K562 (cell line): ENCODE data around the gene RUVBL2. TPM values are rescaled to one million over a fixed set of nuclear protein-coding genes. Genes with fewer than 3 reads are reported as not detected.

ENCODE experiments used
- ARID2 ChIP-seq: fragments of 450-650 bp; IDR thresholded peaks from 2 replicates; pipeline ENCODE4 v1.6.1; 2017; ENCODE audit warnings: antibody characterized with exemption, mild to moderate bottlenecking
- CBX3 ChIP-seq, 2 experiments: IDR thresholded peaks; 1 replicate in 1 of 2; 2 replicates in 1 of 2; pipeline ENCODE4 v1.6.1; 2012; ENCODE audit warnings: inconsistent platforms in 2 of 2, low read length in 2 of 2, borderline replicate concordance in 1 of 2, control low read depth in 1 of 2
- CEBPG ChIP-seq, 3 experiments: fragments of 200-800 bp in 1 of 3; sonication (Bioruptor generic) in 1 of 3; sonication (generic) in 1 of 3; formaldehyde crosslinking in 1 of 3; IDR thresholded peaks in 2 of 3; conservative IDR thresholded peaks in 1 of 3; 2 replicates each; pipeline versions ENCODE4 v1.6.1 to v1.8.0; 2016 to 2022; ENCODE audit warnings: missing compliant biosample characterization in 2 of 3, missing genetic modification characterization in 2 of 3, mild to moderate bottlenecking in 1 of 3, missing genetic modification reagents in 1 of 3
- CREB1 ChIP-seq, 2 experiments: sonication (generic) in 1 of 2; formaldehyde crosslinking in 1 of 2; IDR thresholded peaks; 2 replicates each; pipeline versions ENCODE4 v1.6.1 to v1.8.0; 2012 to 2022; ENCODE audit warnings: inconsistent platforms in 1 of 2, mild to moderate bottlenecking in 1 of 2, missing genetic modification reagents in 1 of 2, moderate library complexity in 1 of 2
- DACH1 ChIP-seq: fragments of 450-650 bp; IDR thresholded peaks from 2 replicates; pipeline ENCODE4 v1.6.1; 2018; ENCODE audit not compliant: partially characterized antibody
- DNMT1 ChIP-seq: fragments of 450-650 bp; IDR thresholded peaks from 2 replicates; pipeline ENCODE4 v1.6.1; 2016; ENCODE audit warnings: antibody characterized with exemption, mild to moderate bottlenecking
- ESRRA ChIP-seq: fragments of 450-650 bp; IDR thresholded peaks from 2 replicates; pipeline ENCODE4 v1.6.1; 2014; ENCODE audit warnings: low read depth, mild to moderate bottlenecking, moderate library complexity, borderline replicate concordance
- HNRNPLL ChIP-seq: fragments of 200-400 bp; formaldehyde crosslinking; IDR thresholded peaks from 2 replicates; pipeline ENCODE4 v1.6.1; 2017; ENCODE audit warnings: low read length, low read depth, mild to moderate bottlenecking; ENCODE audit not compliant: poor library complexity, severe bottlenecking
- MTA1 ChIP-seq: fragments of 450-650 bp; IDR thresholded peaks from 2 replicates; pipeline ENCODE4 v1.6.1; 2017; ENCODE audit warnings: borderline replicate concordance
- MYBL2 ChIP-seq, 2 experiments: fragments of 450-650 bp in 1 of 2; sonication (generic) in 1 of 2; formaldehyde crosslinking in 1 of 2; IDR thresholded peaks; 2 replicates each; pipeline versions ENCODE4 v1.6.1 to v1.8.1; 2017 to 2022; ENCODE audit warnings: borderline replicate concordance in 1 of 2, inconsistent platforms in 1 of 2, low read depth in 1 of 2, mild to moderate bottlenecking in 1 of 2, missing genetic modification reagents in 1 of 2, moderate library complexity in 1 of 2
- NR4A1 ChIP-seq, 2 experiments: fragments of 250-450 bp in 1 of 2; fragments of 450-650 bp in 1 of 2; sonication (Bioruptor Pico) in 1 of 2; IDR thresholded peaks; 2 replicates each; pipeline versions ENCODE4 v1.4.0 to v1.6.1; 2016 to 2020; ENCODE audit warnings: mild to moderate bottlenecking in 2 of 2, missing compliant biosample characterization in 1 of 2, missing genetic modification characterization in 1 of 2, moderate library complexity in 1 of 2
- PHF20 ChIP-seq: fragments of 450-650 bp; IDR thresholded peaks from 2 replicates; pipeline ENCODE4 v1.6.1; 2018; ENCODE audit not compliant: partially characterized antibody
- RBFOX2 ChIP-seq: fragments of 200-400 bp; formaldehyde crosslinking; IDR thresholded peaks from 2 replicates; pipeline ENCODE4 v1.6.1; 2017; ENCODE audit warnings: low read depth, mild to moderate bottlenecking, low read length, moderate library complexity
- RBM34 ChIP-seq: fragments of 200-400 bp; formaldehyde crosslinking; IDR thresholded peaks from 2 replicates; pipeline ENCODE4 v1.6.1; 2018; ENCODE audit warnings: low read length, borderline replicate concordance; ENCODE audit not compliant: insufficient read depth
- SLC30A9 ChIP-seq: fragments of 250-450 bp; sonication (Bioruptor Pico); IDR thresholded peaks from 2 replicates; pipeline ENCODE4 v1.8.0; 2022; ENCODE audit warnings: mild to moderate bottlenecking, moderate library complexity
- SMAD4 ChIP-seq: fragments of 250-450 bp; sonication (Bioruptor Pico); conservative IDR thresholded peaks from 2 replicates; pipeline ENCODE4 v1.8.0; 2021; ENCODE audit warnings: inconsistent platforms, mild to moderate bottlenecking, moderate library complexity
- WHSC1 ChIP-seq: IDR thresholded peaks from one replicate; pipeline ENCODE4 v1.6.1; 2012; ENCODE audit warnings: low read length, control low read depth, inconsistent platforms
- ZNF24 ChIP-seq: fragments of 450-650 bp; IDR thresholded peaks from 2 replicates; pipeline ENCODE4 v1.6.1; 2016
- polyA plus RNA-seq, 8 experiments: library from polyadenylated mRNA; depleted of rRNA in 4 of 8; stranded (reverse) in 5 of 8; unstranded in 3 of 8; fragments of >200 nt; fragmentation: Nextera tagmentation in 2 of 8; fragmentation: Illumina TruSeq in 1 of 8; extraction: Ambion mirVana in 2 of 8; extraction: Trizol in 1 of 8; gene quantifications; 2 replicates each; pipeline versions ENCODE4 v1.2.1 to v1.2.3, GENCODE V29; 2011 to 2014; ENCODE audit warnings: inconsistent platforms in 1 of 8, missing spikeins in 1 of 8
- total RNA-seq, 7 experiments: library from RNA; depleted of rRNA in 6 of 7; stranded (reverse); fragments of >200 nt in 6 of 7; fragmentation: Illumina TruSeq in 2 of 7; extraction: Trizol in 2 of 7; gene quantifications; 2 replicates each; pipeline versions ENCODE4 v1.2.1 to v1.2.3, GENCODE V29; 2011 to 2021; ENCODE audit warnings: low replicate concordance in 1 of 7
- TF ChIP-seq, protein P1 (sequence below): sonication (generic); formaldehyde crosslinking; IDR thresholded peaks from 2 replicates; pipeline ENCODE4 v1.8.0; 2022; ENCODE audit warnings: missing genetic modification reagents, mild to moderate bottlenecking, borderline replicate concordance
- TF ChIP-seq, protein P2 (sequence below): fragments of 250-450 bp; sonication (Bioruptor Pico); IDR thresholded peaks from 2 replicates; pipeline ENCODE4 v1.4.0; 2020; ENCODE audit warnings: mild to moderate bottlenecking
- TF ChIP-seq, protein P3 (sequence below): fragments of 250-450 bp; sonication (Bioruptor Pico); IDR thresholded peaks from 2 replicates; pipeline ENCODE4 v1.4.0; 2020; ENCODE audit warnings: mild to moderate bottlenecking, moderate library complexity

Gene RUVBL2
- total and polyA plus RNA-seq, 9 of the 15 experiments (the other 6 are each of a cell fraction or from before 2014, with no cell fraction given) = 71.4 to 453 (median 237) TPM

DNA sequence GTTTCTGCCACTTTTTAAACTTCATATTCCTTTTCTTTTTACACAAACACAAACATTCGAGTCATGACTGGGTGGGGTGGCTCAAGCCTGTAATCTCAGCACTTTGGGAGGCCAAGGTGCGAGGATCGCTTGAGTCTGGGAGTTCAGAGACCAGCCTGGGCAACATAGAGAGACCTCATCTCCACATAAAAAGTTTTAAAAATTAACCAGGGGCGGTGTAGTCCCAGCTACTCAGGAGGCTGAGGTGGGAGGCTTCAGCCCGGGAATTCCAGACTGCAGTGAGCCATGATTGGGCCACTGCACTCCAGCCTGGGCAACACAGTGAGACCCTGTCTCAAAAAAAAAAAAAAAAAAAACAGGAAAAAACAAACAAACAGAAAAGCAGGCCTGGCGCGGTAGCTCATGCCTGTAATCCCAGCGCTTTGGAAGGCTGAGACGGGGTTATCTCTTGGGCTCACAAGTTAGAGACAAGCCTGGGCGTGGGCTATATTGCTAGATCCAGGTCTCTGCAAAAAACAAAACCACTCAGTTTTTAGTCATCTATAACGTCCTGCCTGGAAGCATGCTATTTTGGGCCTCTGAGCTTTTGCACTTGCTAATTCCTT is 39.6 kb upstream of the RUVBL2 start (continued):
- TF ChIP-seq, protein P1, sequence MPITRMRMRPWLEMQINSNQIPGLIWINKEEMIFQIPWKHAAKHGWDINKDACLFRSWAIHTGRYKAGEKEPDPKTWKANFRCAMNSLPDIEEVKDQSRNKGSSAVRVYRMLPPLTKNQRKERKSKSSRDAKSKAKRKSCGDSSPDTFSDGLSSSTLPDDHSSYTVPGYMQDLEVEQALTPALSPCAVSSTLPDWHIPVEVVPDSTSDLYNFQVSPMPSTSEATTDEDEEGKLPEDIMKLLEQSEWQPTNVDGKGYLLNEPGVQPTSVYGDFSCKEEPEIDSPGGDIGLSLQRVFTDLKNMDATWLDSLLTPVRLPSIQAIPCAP = no peak
- TF ChIP-seq DNMT1 (0 out of 2 replicates have a peak, but pooled peaks have one; percentile 76), DACH1 (no peak), RBFOX2 (no peak), MYBL2 (IDR thresholded peaks at IDR 0.05; ENCODE audit: low read depth) (no peak), MYBL2 (CRISPR knock-in tag; IDR thresholded peaks at IDR 0.05; ENCODE audit: borderline replicate concordance) (no peak), HNRNPLL (no peak), CREB1 (IDR thresholded peaks at IDR 0.05) (no peak), CREB1 (CRISPR knock-in tag; IDR thresholded peaks at IDR 0.05) (no peak), ZNF24 (no peak), WHSC1 (no peak), CEBPG (CRISPR knock-in tag; IDR thresholded peaks at IDR 0.05) (no peak), CEBPG (tag; conservative IDR thresholded peaks at IDR 0.05 in 1 of 2, IDR thresholded peaks at IDR 0.05 in 1 of 2) (no peak), NR4A1 (CRISPR knock-in tag; IDR thresholded peaks at IDR 0.05) (no peak), NR4A1 (tag; IDR thresholded peaks at IDR 0.05) (no peak), CBX3 (IDR thresholded peaks at IDR 0.05; ENCODE audit: borderline replicate concordance in 1 of 2, low read length in 2 of 2) (no peak), SLC30A9 (no peak), RBM34 (no peak), MTA1 (no peak), ESRRA (no peak), ARID2 (no peak), PHF20 (no peak), SMAD4 (CRISPR knock-in tag) (no peak)
- TF ChIP-seq, protein P2, sequence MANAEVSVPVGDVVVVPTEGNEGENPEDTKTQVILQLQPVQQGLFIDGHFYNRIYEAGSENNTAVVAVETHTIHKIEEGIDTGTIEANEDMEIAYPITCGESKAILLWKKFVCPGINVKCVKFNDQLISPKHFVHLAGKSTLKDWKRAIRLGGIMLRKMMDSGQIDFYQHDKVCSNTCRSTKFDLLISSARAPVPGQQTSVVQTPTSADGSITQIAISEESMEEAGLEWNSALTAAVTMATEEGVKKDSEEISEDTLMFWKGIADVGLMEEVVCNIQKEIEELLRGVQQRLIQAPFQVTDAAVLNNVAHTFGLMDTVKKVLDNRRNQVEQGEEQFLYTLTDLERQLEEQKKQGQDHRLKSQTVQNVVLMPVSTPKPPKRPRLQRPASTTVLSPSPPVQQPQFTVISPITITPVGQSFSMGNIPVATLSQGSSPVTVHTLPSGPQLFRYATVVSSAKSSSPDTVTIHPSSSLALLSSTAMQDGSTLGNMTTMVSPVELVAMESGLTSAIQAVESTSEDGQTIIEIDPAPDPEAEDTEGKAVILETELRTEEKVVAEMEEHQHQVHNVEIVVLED = no peak
- TF ChIP-seq, protein P3, sequence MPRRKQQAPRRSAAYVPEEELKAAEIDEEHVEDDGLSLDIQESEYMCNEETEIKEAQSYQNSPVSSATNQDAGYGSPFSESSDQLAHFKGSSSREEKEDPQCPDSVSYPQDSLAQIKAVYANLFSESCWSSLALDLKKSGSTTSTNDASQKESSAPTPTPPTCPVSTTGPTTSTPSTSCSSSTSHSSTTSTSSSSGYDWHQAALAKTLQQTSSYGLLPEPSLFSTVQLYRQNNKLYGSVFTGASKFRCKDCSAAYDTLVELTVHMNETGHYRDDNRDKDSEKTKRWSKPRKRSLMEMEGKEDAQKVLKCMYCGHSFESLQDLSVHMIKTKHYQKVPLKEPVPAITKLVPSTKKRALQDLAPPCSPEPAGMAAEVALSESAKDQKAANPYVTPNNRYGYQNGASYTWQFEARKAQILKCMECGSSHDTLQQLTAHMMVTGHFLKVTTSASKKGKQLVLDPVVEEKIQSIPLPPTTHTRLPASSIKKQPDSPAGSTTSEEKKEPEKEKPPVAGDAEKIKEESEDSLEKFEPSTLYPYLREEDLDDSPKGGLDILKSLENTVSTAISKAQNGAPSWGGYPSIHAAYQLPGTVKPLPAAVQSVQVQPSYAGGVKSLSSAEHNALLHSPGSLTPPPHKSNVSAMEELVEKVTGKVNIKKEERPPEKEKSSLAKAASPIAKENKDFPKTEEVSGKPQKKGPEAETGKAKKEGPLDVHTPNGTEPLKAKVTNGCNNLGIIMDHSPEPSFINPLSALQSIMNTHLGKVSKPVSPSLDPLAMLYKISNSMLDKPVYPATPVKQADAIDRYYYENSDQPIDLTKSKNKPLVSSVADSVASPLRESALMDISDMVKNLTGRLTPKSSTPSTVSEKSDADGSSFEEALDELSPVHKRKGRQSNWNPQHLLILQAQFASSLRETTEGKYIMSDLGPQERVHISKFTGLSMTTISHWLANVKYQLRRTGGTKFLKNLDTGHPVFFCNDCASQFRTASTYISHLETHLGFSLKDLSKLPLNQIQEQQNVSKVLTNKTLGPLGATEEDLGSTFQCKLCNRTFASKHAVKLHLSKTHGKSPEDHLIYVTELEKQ (CRISPR knock-in tag) = no peak
